BJ (cell line): ENCODE data around the gene LYPLAL1. TPM values are rescaled to one million over a fixed set of nuclear protein-coding genes. Genes with fewer than 3 reads are reported as not detected.

Experiments used
- CTCF ChIA-PET: fragments of 350-600 bp; formaldehyde crosslinking; extraction: SDS; loops from one replicate; lab custom pipeline; 2021; ENCODE audit warnings: antibody characterized with exemption, inconsistent platforms; lab: Yijun Ruan, JAX
- POLR2A ChIA-PET: fragments of 300-600 bp; sonication (Branson Sonifier 250); formaldehyde crosslinking; extraction: SDS; loops from one replicate; lab custom pipeline; 2021; ENCODE audit warnings: antibody characterized with exemption; lab: Charles Lee
- DNase-seq: peaks from one replicate; pipeline ENCODE4 v3.0.0-alpha.2; 2011; ENCODE audit warnings: low read depth
- H3K27me3 ChIP-seq: 2 replicates; pipeline ENCODE4 v1.6.0; 2011; ENCODE audit warnings: low read length; ENCODE audit not compliant: control insufficient read depth, insufficient read depth
- H3K36me3 ChIP-seq: 2 replicates; pipeline ENCODE4 v1.5.1; 2011; ENCODE audit warnings: low read length; ENCODE audit not compliant: control insufficient read depth, insufficient read depth
- H3K4me3 ChIP-seq: 2 replicates; pipeline ENCODE4 v1.5.1; 2011; ENCODE audit warnings: low read depth, mild to moderate bottlenecking, control low read depth, low read length
- CTCF ChIP-seq: IDR thresholded peaks from 2 replicates; pipeline ENCODE4 v1.5.1; 2011; ENCODE audit warnings: low read depth, mild to moderate bottlenecking, control low read depth, inconsistent platforms, low read length, moderate library complexity; ENCODE audit not compliant: insufficient read depth
- polyA plus RNA-seq: library from polyadenylated mRNA; depleted of rRNA; stranded (reverse); fragments of >200 nt; gene quantifications from 2 replicates; pipeline ENCODE4 v1.2.3, GENCODE V29; 2011

The LYPLAL1 gene
- polyA plus RNA-seq, 1 experiment: 4.1 TPM

- ChIA-PET CTCF (no interaction called here), POLR2A (no interaction called here)
- Histone ChIP-seq H3K27me3 (no peaks in the 10 kb centered on the region), H3K36me3 (no peaks in the 10 kb centered on the region), H3K4me3 (no peak overlapping the region)
- DNase-seq: no peak
- no peak for TF ChIP-seq CTCF
Measured at GRCh38 chr1:219220945-219221344, 47.3 kb downstream of the LYPLAL1 start.

DNA sequence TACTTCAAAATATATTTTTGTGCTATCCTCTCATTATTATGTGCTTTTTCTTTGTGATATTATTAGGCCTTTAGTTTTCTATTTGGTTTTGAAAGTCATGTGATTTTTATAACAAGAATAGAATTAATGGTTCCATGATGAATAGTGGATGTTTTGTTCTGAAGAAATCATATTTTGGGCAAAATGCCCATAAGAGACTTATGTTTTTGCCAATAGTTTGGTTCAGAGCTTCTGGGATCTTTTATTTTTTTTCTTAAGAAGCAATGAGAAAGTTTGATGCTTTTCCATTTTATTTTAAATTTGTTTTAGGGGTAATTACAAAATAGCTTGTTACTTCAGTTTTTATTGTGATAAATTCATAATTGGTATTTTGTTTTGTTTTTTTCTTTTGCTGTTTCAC lies 49.8 kb downstream of the LYPLAL1 start:
- TF ChIP-seq CTCF: no peak
- no peak for DNase-seq
- Histone ChIP-seq H3K4me3 (no peak overlapping the region), H3K27me3 (no peaks in the 10 kb centered on the region), H3K36me3 (no peaks in the 10 kb centered on the region)
- ChIA-PET CTCF (no interaction called here), POLR2A (interaction anchor here (0.6 kb wide), 1 partner anchor 570 kb away, joined by 4 read pairs; no protein-coding TSS in a partner anchor)

DNA sequence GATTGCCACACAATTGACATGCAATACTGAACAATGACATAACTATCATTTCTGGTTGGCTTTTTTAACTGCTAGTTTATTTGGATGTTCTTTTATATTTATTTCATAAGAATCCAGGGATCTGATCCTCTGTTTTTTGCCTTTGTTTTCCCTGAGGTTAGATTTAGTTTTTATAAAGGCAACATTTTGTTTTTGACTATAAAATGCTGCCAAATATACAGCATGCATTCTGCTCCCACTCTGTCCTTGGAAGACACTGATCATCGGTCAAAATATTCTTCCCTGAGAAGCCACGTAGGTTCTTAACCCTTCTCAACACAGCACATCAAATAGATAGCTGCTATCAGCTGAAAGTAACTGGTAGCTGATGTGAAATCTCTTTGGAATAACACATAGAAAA lies 52.5 kb downstream of the LYPLAL1 start:
- no peak overlapping the region for H3K4me3 ChIP-seq
- DNase-seq: no peak
- H3K27me3 ChIP-seq: no peaks in the 10 kb centered on the region
- TF ChIP-seq CTCF: no peak
- POLR2A ChIA-PET: no interaction called here
- H3K36me3 ChIP-seq: no peaks in the 10 kb centered on the region
- CTCF ChIA-PET: no interaction called here

DNA sequence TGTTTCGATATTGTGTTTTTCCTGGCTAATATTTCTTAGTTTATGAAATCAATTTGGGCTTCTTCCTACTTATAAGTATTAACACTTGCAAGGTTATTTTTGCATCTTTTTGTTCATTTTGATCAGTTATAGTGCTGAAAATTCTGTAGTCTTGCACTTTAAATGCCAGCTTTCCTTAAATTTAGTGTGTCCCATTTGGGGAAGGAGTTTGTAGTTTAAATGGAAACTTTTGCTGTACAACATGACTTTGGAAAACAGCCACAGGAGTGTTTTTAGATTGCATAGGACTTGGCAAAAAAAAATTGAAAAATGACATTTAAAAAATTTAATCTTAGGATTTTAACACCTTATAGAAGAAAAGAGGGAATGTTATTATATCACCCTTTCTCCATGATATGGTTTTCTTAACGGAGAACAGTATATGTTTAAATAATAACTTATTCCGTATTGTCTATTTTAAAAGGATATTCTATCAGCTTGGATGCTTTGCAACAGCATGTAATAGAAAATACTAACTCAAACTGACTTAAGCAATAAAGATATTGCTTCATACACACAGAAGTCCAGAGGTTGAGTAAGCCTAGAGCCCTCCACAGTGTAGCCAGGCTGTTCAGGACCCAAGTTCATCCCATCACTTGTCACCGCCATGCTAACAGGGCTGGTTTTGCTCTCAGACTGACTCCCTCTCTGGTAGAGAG lies 53.8 kb downstream of the LYPLAL1 start:
- ChIA-PET CTCF (no interaction called here), POLR2A (no interaction called here)
- Histone ChIP-seq H3K4me3 (no peak overlapping the region), H3K36me3 (no peaks in the 10 kb centered on the region), H3K27me3 (no peaks in the 10 kb centered on the region)
- no peak for TF ChIP-seq CTCF
- DNase-seq: no peak

DNA sequence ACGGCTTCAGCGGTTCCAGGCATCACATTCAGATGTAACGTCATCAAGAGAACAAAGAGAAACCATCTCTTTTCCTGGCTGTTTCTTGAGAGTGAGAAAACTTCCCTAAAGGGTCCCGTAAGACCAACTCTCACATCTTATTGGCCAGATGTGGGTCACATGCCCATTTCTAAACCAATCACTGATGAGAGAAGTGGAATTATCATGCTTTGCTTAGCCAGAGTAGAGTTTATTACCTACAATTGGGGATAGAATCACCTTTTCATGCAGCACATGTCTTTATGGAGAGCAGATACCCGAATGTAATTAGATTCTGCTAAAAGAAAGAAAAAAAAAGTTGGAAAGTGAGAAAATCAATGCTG lies 54.4 kb downstream of the LYPLAL1 start:
- no peak for DNase-seq
- Histone ChIP-seq H3K4me3 (no peak overlapping the region), H3K27me3 (no peaks in the 10 kb centered on the region), H3K36me3 (no peaks in the 10 kb centered on the region)
- POLR2A ChIA-PET: no interaction called here
- CTCF ChIA-PET: no interaction called here
- TF ChIP-seq CTCF: no peak
